Right hindlimb (tissue), 1 donor: ENCODE data around the gene TMEM232.
"Not testable (repeated sequence)": the region's sequence is repeated elsewhere in the genome, so short reads cannot be mapped to it uniquely, and the experiment has no call there.

ENCODE experiments used
- DNase-seq: peaks from one replicate; pipeline ENCODE4 v3.0.0-alpha.2; 2018

Gene TMEM232

GRCh38 chr5:110705349-110705748, 21.1 kb downstream of the TMEM232 start:
- no peak for DNase-seq

- no peak for DNase-seq
Measured at GRCh38 chr5:110703481-110703880, 23.0 kb downstream of the TMEM232 start.

GRCh38 chr5:110702704-110703103, 23.8 kb downstream of the TMEM232 start:
- no peak for DNase-seq

GRCh38 chr5:110702300-110702699, 24.2 kb downstream of the TMEM232 start:
- no peak for DNase-seq

- not testable (repeated sequence) for DNase-seq
Measured at GRCh38 chr5:110692669-110693068, 33.8 kb downstream of the TMEM232 start.

GRCh38 chr5:110690587-110690986, 35.9 kb downstream of the TMEM232 start:
- DNase-seq: not testable (repeated sequence)

GRCh38 chr5:110687485-110687884, 39.0 kb downstream of the TMEM232 start:
- DNase-seq: no peak

- no peak for DNase-seq
Measured at GRCh38 chr5:110686270-110686669, 40.2 kb downstream of the TMEM232 start.

GRCh38 chr5:110681953-110682352, 44.5 kb downstream of the TMEM232 start:
- DNase-seq: no peak

- no peak for DNase-seq
Measured at GRCh38 chr5:110681109-110681508, 45.4 kb downstream of the TMEM232 start.

GRCh38 chr5:110676554-110676953, 49.9 kb downstream of the TMEM232 start:
- not testable (repeated sequence) for DNase-seq

- no peak for DNase-seq
Measured at GRCh38 chr5:110665184-110665726, 61.2 kb downstream of the TMEM232 start.

GRCh38 chr5:110663525-110663924, 62.9 kb downstream of the TMEM232 start:
- DNase-seq: no peak

GRCh38 chr5:110658006-110658405, 68.5 kb downstream of the TMEM232 start:
- DNase-seq: no peak

- no peak for DNase-seq
Measured at GRCh38 chr5:110653231-110653970, 73.1 kb downstream of the TMEM232 start.

- DNase-seq: no peak
Measured at GRCh38 chr5:110651507-110651906, 75.0 kb downstream of the TMEM232 start.

GRCh38 chr5:110644357-110644756, 82.1 kb downstream of the TMEM232 start:
- DNase-seq: no peak

GRCh38 chr5:110638970-110639902, 87.2 kb downstream of the TMEM232 start:
- no peak for DNase-seq

- DNase-seq: no peak
Measured at GRCh38 chr5:110634475-110634874, 92.0 kb downstream of the TMEM232 start.

- no peak for DNase-seq
Measured at GRCh38 chr5:110631236-110631635, 95.2 kb downstream of the TMEM232 start.

GRCh38 chr5:110630350-110630749, 96.1 kb downstream of the TMEM232 start:
- no peak for DNase-seq

GRCh38 chr5:110625376-110625999, 101.0 kb downstream of the TMEM232 start:
- no peak for DNase-seq

GRCh38 chr5:110623874-110624273, 102.6 kb downstream of the TMEM232 start:
- no peak for DNase-seq
